Measurements from ENCODE around the gene PEA15.

The PEA15 gene

GRCh38 chr1:160208557-160209320, 3.6 kb downstream of the PEA15 start:
- no peak for DNase-seq (ENCODE audit: low spot score)

- no peak for DNase-seq (ENCODE audit: low spot score)
These were observed 4.3 kb downstream of the PEA15 start for GRCh38 chr1:160209321-160210046.

- no peak for DNase-seq (ENCODE audit: low spot score)
These were observed 5.4 kb downstream of the PEA15 start for GRCh38 chr1:160210561-160210960.

- no peak for DNase-seq (ENCODE audit: low spot score)
These were observed 6.0 kb downstream of the PEA15 start for GRCh38 chr1:160211046-160211790.

- no peak for DNase-seq (ENCODE audit: low spot score)
These were observed 9.4 kb downstream of the PEA15 start for GRCh38 chr1:160214481-160215140.

GRCh38 chr1:160216301-160216700, 11.1 kb downstream of the PEA15 start:
- no peak for DNase-seq (ENCODE audit: low spot score)

GRCh38 chr1:160217481-160218051, 12.4 kb downstream of the PEA15 start:
- DNase-seq (ENCODE audit: low spot score), result no peak

GRCh38 chr1:160219062-160219929, 14.1 kb downstream of the PEA15 start:
- DNase-seq (ENCODE audit: low spot score), result peak; percentile 67

- DNase-seq (ENCODE audit: low spot score), result no peak
These were observed 15.1 kb downstream of the PEA15 start for GRCh38 chr1:160220301-160220700.

- no peak for DNase-seq (ENCODE audit: low spot score)
These were observed 15.9 kb downstream of the PEA15 start for GRCh38 chr1:160221089-160221488.

- DNase-seq (ENCODE audit: low spot score), result no peak
These were observed 17.4 kb downstream of the PEA15 start for GRCh38 chr1:160222546-160222945.

GRCh38 chr1:160224606-160225005, 19.4 kb downstream of the PEA15 start:
- no peak for DNase-seq (ENCODE audit: low spot score)

GRCh38 chr1:160225345-160225744, 20.2 kb downstream of the PEA15 start:
- DNase-seq (ENCODE audit: low spot score), result no peak

- no peak for DNase-seq (ENCODE audit: low spot score)
These were observed 21.4 kb downstream of the PEA15 start for GRCh38 chr1:160226623-160227022.

- DNase-seq (ENCODE audit: low spot score), result no peak
These were observed 21.9 kb downstream of the PEA15 start for GRCh38 chr1:160227034-160227433.

GRCh38 chr1:160227561-160227960, 22.4 kb downstream of the PEA15 start:
- DNase-seq (ENCODE audit: low spot score), result no peak

GRCh38 chr1:160228431-160228830, 23.2 kb downstream of the PEA15 start:
- DNase-seq (ENCODE audit: low spot score), result no peak

- no peak for DNase-seq (ENCODE audit: low spot score)
These were observed 27.7 kb downstream of the PEA15 start for GRCh38 chr1:160232911-160233310.

GRCh38 chr1:160236806-160237205, 31.6 kb downstream of the PEA15 start:
- DNase-seq (ENCODE audit: low spot score), result no peak

GRCh38 chr1:160237558-160237957, 32.4 kb downstream of the PEA15 start:
- no peak for DNase-seq (ENCODE audit: low spot score)

- no peak for DNase-seq (ENCODE audit: low spot score)
These were observed 33.2 kb downstream of the PEA15 start for GRCh38 chr1:160238408-160238807.

All from RKO (cell line).